Mucosa of descending colon (tissue), 3 donors: ENCODE data around the gene SF3B5. TPM values are rescaled to one million over a fixed set of nuclear protein-coding genes. Genes with fewer than 3 reads are reported as not detected.

Experiments
- ATAC-seq: fragments of 200-7000 bp; cut with Tn5 transposase; one replicate; pipeline ENCODE4 v1.9.1; 2020; ENCODE audit warnings: mild to moderate bottlenecking, moderate library complexity
- DNase-seq, 3 donors: peaks; one replicate each; pipeline ENCODE4 v3.0.0-alpha.2; 2020
- H3K36me3 ChIP-seq: fragments of 200-600 bp; one replicate; pipeline ENCODE4 v1.8.0; 2021; ENCODE audit warnings: low read depth, mild to moderate bottlenecking
- H3K4me1 ChIP-seq: fragments of 200-600 bp; one replicate; pipeline ENCODE4 v1.8.0; 2021; ENCODE audit warnings: low read depth, mild to moderate bottlenecking
- H3K4me3 ChIP-seq: fragments of 200-600 bp; one replicate; pipeline ENCODE4 v1.8.0; 2021; ENCODE audit warnings: mild to moderate bottlenecking
- H3K9me3 ChIP-seq: fragments of 200-600 bp; one replicate; pipeline ENCODE4 v1.8.0; 2021; ENCODE audit warnings: mild to moderate bottlenecking
- intact Hi-C, 2 donors: fragments of 100-400 bp; cut with DNase I in 1 of 2; cut with micrococcal nuclease in 1 of 2; formaldehyde crosslinking; loops; one replicate each; pipeline versions ENCODE4 v1.11.0 to v1.11.1; 2022; cut with DNase I, micrococcal nuclease
- total RNA-seq, 3 donors: library from RNA; stranded (reverse); fragmentation: NEBNext Ultra II Directional in 2 of 3; extraction: Animal tissue kit (Norgen Biotek cat#: 25700) in 2 of 3; gene quantifications; one replicate each; pipeline versions ENCODE4 v1.2.1 to v1.2.4, GENCODE V29; 2021 to 2023
- TF ChIP-seq, protein P1 (sequence below): fragments of 200-600 bp; IDR thresholded peaks from one replicate; pipeline ENCODE4 v1.8.0; 2022; ENCODE audit warnings: antibody characterized with exemption, mild to moderate bottlenecking
- donor health status: DM: no; HTN: no; CAD: no; lungs with moderate emphysema.
- donor health status: DM: no; HTN: no; CAD: no.
- donor health status: DM: no; HTN: yes; CAD: no.

Gene SF3B5
- total RNA-seq, 3 donors from 2014 or later = 104 to 172 (median 140) TPM

DNA sequence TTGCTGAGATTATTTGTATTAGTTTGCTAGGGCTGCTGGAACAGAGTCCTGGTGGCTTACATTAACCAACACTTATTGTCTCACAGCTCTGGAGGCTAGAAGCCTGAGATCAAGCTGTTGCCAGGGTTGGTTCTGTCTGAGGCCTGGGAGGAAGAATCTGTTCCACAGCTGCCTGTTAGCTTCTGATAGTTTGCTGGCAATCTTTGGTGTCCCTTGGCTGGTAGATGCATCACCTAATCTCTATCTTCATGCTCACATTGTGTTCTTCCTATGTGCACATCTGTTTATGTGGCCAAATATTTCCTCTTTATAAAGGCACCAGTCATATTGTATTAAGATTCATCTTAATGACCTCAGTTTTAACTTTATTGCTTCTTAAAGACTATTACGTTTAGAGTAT, 19.5 kb downstream of the SF3B5 start:
- ATAC-seq (no peak), DNase-seq (no peak)
- Histone ChIP-seq H3K36me3 (no peaks in the 10 kb centered on the region), H3K4me3 (no peak overlapping the region), H3K9me3 (no peaks in the 10 kb centered on the region), H3K4me1 (no peaks in the 10 kb centered on the region)
- TF ChIP-seq, protein P1, sequence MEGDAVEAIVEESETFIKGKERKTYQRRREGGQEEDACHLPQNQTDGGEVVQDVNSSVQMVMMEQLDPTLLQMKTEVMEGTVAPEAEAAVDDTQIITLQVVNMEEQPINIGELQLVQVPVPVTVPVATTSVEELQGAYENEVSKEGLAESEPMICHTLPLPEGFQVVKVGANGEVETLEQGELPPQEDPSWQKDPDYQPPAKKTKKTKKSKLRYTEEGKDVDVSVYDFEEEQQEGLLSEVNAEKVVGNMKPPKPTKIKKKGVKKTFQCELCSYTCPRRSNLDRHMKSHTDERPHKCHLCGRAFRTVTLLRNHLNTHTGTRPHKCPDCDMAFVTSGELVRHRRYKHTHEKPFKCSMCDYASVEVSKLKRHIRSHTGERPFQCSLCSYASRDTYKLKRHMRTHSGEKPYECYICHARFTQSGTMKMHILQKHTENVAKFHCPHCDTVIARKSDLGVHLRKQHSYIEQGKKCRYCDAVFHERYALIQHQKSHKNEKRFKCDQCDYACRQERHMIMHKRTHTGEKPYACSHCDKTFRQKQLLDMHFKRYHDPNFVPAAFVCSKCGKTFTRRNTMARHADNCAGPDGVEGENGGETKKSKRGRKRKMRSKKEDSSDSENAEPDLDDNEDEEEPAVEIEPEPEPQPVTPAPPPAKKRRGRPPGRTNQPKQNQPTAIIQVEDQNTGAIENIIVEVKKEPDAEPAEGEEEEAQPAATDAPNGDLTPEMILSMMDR = no peak
- intact Hi-C loops = no loop called here

DNA sequence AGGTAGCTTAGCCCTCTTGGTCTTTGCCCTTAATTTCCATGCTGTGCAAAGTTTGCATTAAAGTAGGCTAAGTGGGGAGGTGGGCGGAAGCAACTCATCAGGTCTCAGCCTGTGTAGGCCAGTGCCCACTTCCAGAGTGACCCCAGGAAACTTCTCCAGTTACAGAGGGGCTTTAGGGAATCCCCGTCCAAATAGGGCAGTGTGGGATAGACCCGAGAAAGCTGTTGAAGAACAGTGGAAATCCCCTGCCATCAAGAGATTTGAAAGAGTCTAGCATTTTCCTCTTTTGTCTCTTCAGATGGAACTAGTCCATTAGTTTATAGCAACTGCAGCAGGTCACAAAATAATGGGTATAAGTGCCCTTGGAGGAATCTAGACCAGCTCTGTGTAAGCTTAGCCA, 20.2 kb downstream of the SF3B5 start:
- TF ChIP-seq, protein P1 = no peak
- intact Hi-C loops = no loop called here
- Histone ChIP-seq H3K4me3 (no peak overlapping the region), H3K4me1 (no peaks in the 10 kb centered on the region), H3K36me3 (no peaks in the 10 kb centered on the region), H3K9me3 (no peaks in the 10 kb centered on the region)
- ATAC-seq = no peak
- DNase-seq = no peak

DNA sequence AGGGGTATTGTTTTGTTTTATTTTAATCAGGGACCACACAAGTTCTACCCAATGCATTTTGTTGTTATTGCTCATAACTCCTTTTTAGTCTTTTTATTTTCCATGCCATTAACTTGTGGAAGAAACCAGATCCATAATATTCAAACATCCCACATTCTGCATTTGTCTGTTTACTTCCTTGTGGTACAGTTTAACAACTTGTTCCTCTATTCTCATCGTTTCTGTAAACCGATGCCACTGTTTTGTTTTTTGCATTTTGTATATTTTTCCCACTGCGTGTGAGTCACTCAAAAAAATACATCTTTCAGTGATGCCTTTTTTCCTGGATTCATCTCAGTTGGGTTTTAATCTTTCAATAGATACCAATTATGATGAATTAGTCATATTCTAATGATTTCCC, 22.3 kb downstream of the SF3B5 start:
- DNase-seq (no peak), ATAC-seq (no peak)
- H3K36me3 ChIP-seq = no peaks in the 10 kb centered on the region
- H3K4me3 ChIP-seq = no peak overlapping the region
- TF ChIP-seq, protein P1 = no peak
- no peaks in the 10 kb centered on the region for H3K9me3 ChIP-seq
- intact Hi-C loops = no loop called here
- H3K4me1 ChIP-seq = no peaks in the 10 kb centered on the region

DNA sequence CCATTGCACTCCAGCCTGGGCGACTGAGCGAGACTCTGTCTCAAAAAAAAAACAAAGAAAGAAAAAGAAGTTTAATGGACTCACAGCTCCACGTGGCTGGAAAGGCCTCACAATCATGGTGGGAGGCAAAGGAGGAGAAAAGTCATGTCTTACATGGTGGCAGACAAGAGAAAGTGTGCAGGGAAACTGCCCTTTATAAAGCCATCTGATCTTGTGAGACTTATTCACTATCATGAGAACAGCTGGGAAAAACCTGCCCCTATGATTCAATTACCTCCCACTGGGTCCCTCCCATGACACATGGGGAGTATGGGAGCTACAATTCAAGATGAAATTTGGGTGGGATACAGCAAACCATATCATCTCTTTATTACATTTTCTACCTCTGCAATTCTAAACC, 25.9 kb downstream of the SF3B5 start:
- no peak for ATAC-seq
- Histone ChIP-seq H3K36me3 (no peaks in the 10 kb centered on the region), H3K9me3 (no peaks in the 10 kb centered on the region), H3K4me3 (no peak overlapping the region), H3K4me1 (peaks cover 8% of the 10 kb centered on the region)
- TF ChIP-seq, protein P1 = no peak
- DNase-seq = no peak
- intact Hi-C loops = no loop called here

DNA sequence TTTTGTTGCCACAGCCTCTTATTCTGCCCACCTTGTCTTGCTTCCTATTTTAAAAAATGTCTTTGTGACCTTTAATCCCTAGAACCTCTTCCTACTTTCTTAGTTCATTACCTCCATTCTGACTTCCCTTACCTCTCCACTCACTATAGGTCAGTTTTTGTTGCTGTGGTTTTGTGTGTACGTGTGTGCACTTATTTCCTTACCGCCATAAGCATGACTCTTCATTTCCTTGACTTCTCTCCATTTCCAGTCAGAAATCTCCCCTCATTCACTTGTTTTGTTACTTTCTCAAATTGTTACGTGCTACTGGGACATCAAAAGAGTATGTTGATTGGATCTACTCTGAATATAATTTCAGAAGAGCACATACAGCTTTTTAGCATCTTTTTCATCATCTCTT, 26.6 kb downstream of the SF3B5 start:
- TF ChIP-seq, protein P1 = no peak
- intact Hi-C loops = no loop called here
- Histone ChIP-seq H3K9me3 (no peaks in the 10 kb centered on the region), H3K4me3 (no peak overlapping the region), H3K4me1 (peaks cover 10% of the 10 kb centered on the region), H3K36me3 (no peaks in the 10 kb centered on the region)
- no peak for ATAC-seq
- no peak for DNase-seq

DNA sequence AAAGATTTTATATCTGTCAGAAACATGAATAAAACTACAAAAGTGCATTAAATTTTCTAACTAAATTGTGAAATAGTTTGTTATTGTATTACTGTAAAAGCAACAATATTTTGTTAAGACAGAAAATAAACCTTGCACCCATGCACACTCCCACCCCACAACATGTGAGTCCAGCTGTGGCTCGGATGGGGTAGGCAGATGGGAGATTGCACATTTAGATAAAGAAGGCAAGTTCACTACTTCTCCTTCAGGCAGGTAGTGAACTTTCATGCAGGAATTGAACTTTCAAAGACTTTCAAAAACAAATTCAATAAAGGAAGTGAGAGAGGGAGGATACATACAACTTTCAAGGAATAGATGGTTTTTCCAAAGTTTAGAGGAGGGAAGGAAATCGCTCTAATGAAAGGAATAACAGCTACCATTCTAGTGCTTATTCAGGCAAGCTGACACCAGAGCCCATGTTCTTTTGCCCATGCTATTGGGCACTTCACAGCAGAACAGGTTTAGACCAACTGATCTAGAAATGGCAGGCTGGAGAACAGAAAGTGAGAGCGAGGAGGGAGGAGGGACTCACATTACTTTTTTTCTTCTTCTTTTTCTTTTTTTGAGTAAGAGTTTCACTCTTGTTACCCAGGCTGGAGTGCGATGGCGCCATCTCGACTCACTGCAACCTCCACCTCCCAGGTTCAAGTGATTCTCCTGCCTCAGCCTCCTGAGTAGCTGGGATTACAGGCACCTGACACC, 28.5 kb downstream of the SF3B5 start:
- intact Hi-C loops = no loop called here
- Histone ChIP-seq H3K9me3 (no peaks in the 10 kb centered on the region), H3K4me3 (no peak overlapping the region), H3K4me1 (peaks cover 13% of the 10 kb centered on the region), H3K36me3 (no peaks in the 10 kb centered on the region)
- TF ChIP-seq, protein P1 = no peak
- ATAC-seq (no peak), DNase-seq (no peak)
